ENCODE results near the gene DDX17.

DDX17 gene

GRCh38 chr22:38506118-38506962, at the start of gene DDX17:
Gene DDX17, minus strand, starts transcription at chr22:38506311.
- peak; percentile 93 for DNase-seq

GRCh38 chr22:38554281-38554680, 48.2 kb upstream of the DDX17 start:
- DNase-seq = no peak

GRCh38 chr22:38549101-38549894, 43.2 kb upstream of the DDX17 start:
- no peak for DNase-seq

DNA sequence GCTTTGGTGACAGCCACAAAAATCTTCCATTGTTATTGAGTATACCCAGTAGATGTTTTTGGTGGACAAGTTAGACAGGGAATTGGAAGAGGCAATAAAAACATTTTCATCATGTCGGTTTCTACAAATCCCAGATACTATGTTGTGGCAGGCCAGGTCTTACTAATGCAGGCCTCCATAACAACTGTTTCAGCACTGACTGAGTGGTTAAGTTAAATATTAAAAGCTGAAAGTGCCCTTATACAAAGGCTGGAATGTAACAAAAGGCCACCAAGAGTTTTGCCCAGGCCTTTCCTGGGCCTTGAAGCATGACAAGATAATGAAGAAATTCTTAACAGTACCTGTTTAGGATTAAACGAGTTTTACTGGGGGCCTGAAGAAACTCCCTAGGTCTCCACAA, 34.6 kb upstream of the DDX17 start:
- no peak for DNase-seq

GRCh38 chr22:38531251-38531938, 25.3 kb upstream of the DDX17 start:
- no peak for DNase-seq

DNA sequence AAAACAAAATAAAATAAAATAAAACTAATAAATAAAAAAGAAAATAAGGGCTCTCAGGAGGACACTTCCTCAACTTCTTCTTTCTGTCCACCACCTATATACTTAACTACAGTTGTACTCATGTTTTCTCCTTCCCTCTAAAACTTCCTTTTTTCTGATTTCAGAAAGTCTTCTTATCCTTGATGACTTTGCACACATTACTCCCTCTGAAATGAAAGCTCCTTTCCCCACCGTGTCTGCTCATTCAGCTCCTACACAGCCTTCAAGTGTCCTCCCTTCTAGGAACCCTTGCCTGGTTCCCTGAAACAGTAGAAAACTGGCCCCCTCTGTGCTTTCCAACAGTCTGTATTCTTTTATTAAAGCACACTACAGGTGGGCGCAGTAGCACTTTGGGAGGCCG, 18.3 kb upstream of the DDX17 start:
- no peak for DNase-seq

GRCh38 chr22:38523479-38523878, 17.4 kb upstream of the DDX17 start:
- DNase-seq = no peak

- no peak for DNase-seq
Measured at GRCh38 chr22:38523029-38523428, 16.9 kb upstream of the DDX17 start.

DNA sequence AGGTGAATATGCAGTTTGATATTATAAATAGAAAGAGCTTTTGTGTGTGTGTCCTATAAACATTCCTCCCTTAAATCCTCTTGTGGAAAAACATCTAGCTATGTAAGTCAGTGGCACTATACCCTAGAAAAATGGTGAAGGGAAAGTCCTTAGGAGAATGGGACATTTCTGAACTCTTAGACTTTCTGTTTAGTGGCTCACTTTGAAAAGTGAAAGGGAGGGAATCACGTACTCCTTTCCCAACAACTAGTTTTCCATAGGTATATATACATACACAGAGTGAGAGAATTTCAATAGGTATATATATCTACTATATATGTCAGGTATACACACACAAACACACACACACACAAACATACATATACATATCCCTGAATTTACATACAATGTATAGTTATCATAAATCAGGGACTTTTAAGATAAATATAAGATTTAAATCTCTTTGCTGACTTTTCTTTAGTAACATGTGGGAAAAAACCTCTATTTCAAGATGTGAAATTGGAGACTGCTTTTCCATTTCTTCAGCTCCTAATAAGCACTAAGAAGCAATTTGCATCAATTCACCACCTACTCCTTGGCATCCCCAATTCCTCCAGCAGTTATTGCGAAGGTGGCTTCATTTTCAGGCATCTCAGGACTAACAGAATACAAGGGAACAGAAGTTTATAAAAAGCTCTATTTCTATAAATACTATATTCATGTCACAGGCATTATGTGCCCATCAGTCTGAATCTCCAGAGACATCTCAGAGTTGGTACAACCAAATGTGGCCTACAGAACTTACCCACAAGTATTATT, 13.5 kb upstream of the DDX17 start:
- DNase-seq = no peak

- DNase-seq = no peak
Measured at GRCh38 chr22:38518620-38519019, 12.5 kb upstream of the DDX17 start.

DNA sequence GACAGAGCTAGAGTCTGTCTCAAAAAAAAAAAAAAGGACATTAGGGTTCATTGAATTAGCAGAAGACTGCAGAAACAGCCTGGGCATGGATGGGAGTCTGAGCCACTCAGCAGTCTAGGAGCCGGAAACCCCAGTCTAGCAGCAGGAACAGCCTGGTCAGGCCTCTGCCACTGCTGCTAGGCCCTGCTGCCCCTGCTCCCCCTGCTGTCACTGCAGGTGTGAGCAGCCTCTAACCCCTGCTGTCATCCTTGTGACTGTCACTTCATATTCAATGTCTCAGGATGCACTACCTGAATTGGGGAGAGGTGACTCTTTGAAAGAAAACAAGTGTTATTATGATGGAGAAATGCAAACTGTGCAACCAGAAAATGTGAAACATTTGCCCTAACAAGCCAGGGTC, 7.0 kb upstream of the DDX17 start:
- no peak for DNase-seq

DNA sequence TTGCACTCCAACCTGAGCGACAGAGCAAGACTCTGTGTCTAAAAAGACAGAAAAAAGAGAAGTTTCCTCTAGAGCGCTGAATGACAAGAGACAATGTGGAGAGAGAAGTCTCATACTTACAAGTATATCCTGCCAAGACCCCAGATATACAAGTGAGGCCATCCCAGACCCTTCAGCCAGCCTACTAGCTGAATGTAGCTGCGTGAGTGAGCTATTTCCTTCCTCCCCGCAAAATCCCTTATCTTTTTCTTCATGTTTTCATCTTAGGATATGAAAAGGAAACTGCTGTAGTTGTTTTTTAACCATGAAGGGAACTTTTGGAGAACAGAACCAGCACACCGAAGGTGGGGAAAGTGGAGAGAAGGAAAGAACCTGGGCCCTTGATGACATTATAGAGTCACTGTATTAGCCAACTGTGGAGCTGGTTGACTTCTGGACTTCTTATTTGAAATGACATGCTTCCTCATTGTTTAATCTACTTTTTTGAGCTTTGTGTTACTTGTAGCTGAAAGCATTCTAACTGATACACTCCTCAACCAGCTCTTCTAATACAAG, 4.4 kb upstream of the DDX17 start:
- DNase-seq = no peak

- peak; percentile 23 for DNase-seq
Measured at GRCh38 chr22:38505541-38506117, 482 bp downstream of the DDX17 start.

GRCh38 chr22:38504731-38505540, 1.2 kb downstream of the DDX17 start:
- no peak for DNase-seq

- no peak for DNase-seq
Measured at GRCh38 chr22:38503021-38503420, 3.1 kb downstream of the DDX17 start.

- DNase-seq = no peak
Measured at GRCh38 chr22:38501797-38502672, 4.1 kb downstream of the DDX17 start.

DNA sequence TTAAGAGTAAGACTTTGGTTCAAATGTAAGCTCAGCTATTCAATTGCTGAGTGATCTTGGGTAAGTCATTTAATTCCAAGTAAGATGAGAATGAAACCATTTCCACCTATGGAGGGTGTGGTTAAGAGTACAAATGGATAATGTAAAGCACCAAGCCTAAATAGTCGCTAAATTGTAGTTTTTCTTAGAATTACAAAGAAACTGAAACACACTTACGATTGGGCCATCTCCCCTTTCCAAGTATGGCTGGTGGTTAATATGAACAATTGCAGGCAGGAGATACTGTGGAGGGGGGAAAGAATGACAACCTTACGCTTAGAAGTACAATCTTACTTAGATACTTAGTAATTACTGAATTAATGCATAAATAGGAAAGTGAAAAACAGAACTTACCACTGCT, 8.2 kb downstream of the DDX17 start:
- DNase-seq = no peak

DNA sequence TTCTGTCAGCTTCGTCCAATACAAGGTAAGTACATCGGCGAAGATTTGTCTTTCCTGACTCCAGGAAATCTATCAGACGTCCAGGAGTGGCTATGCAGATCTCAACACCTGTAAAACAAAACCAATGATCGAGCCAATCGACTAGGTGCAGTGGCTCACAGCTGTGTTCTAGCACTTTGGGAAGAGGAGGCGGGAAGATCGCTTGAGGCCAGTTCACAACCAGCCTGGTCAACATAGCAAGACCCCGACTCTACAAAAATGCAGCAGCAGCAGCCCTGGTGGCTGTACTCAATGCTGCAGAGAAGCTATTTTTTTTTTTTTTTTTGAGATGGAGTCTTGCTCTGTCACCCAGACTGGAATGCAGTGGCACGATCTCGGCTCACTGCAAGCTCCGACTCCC, 11.2 kb downstream of the DDX17 start:
- no peak for DNase-seq

GRCh38 chr22:38494498-38494897, 11.6 kb downstream of the DDX17 start:
- no peak for DNase-seq

GRCh38 chr22:38491707-38492348, 14.3 kb downstream of the DDX17 start:
- no peak for DNase-seq

Measured in SHP77 treated with DMSO at 0.1 percent for 48 hours (cell line).